Measurements from ENCODE around the gene CRACDL.

DNA sequence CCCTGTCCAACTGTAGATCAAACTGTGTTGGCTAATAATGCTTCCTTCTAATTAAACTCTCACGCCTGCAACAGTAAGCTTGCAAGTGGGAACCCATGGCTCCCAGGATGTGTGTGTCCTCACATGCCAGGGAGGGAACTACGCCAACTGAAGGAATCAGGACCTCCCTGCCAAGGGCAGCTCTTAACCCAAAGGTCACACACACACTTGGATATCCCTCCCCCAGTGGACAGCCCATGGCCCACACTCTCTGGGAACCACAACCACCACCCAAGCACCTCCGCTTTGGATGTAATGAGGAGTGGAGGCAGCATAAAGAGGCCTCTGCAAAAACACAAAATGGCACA is 102.1 kb downstream of the CRACDL start:
- TF ChIP-seq POLR2AphosphoS5 (IDR thresholded peaks at IDR 0.05; ENCODE audit: low read depth, low read length), result no peak
- TF ChIP-seq, protein P1, sequence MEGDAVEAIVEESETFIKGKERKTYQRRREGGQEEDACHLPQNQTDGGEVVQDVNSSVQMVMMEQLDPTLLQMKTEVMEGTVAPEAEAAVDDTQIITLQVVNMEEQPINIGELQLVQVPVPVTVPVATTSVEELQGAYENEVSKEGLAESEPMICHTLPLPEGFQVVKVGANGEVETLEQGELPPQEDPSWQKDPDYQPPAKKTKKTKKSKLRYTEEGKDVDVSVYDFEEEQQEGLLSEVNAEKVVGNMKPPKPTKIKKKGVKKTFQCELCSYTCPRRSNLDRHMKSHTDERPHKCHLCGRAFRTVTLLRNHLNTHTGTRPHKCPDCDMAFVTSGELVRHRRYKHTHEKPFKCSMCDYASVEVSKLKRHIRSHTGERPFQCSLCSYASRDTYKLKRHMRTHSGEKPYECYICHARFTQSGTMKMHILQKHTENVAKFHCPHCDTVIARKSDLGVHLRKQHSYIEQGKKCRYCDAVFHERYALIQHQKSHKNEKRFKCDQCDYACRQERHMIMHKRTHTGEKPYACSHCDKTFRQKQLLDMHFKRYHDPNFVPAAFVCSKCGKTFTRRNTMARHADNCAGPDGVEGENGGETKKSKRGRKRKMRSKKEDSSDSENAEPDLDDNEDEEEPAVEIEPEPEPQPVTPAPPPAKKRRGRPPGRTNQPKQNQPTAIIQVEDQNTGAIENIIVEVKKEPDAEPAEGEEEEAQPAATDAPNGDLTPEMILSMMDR (IDR thresholded peaks at IDR 0.05), result no peak

Data from Panc1 (cell line).